ENCODE measurements around the gene OR52J3. TPM values are rescaled to one million over a fixed set of nuclear protein-coding genes. Genes with fewer than 3 reads are reported as not detected.

The OR52J3 gene
- total RNA-seq, 1 experiment from 2014 or later: not detected

DNA sequence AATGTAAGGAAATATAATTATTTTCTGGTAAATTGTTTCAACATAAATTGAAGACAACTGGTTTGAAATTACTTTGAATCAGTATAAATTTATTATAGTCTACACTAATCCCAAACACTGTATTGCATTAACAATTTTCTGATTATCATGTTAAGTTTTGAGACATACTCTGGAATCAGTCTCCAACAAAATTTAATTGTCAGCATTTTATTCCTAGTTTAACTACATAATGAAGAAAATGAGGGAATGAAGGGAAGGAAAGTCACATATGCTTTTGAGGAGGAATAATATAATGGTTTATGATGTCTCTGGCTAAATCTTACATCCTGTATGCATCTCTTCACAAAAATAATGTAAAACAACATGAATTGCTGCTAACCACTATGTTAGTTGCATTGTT, 37.3 kb downstream of the OR52J3 start (continued):
- TF ChIP-seq, protein P1, sequence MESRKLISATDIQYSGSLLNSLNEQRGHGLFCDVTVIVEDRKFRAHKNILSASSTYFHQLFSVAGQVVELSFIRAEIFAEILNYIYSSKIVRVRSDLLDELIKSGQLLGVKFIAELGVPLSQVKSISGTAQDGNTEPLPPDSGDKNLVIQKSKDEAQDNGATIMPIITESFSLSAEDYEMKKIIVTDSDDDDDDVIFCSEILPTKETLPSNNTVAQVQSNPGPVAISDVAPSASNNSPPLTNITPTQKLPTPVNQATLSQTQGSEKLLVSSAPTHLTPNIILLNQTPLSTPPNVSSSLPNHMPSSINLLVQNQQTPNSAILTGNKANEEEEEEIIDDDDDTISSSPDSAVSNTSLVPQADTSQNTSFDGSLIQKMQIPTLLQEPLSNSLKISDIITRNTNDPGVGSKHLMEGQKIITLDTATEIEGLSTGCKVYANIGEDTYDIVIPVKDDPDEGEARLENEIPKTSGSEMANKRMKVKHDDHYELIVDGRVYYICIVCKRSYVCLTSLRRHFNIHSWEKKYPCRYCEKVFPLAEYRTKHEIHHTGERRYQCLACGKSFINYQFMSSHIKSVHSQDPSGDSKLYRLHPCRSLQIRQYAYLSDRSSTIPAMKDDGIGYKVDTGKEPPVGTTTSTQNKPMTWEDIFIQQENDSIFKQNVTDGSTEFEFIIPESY (IDR thresholded peaks at IDR 0.05; ENCODE audit: extremely low read depth, insufficient replicate concordance, low read length): no peak
- TF ChIP-seq, protein P2, sequence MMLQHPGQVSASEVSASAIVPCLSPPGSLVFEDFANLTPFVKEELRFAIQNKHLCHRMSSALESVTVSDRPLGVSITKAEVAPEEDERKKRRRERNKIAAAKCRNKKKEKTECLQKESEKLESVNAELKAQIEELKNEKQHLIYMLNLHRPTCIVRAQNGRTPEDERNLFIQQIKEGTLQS (IDR thresholded peaks at IDR 0.05): no peak
- TF ChIP-seq POLR2A (IDR thresholded peaks at IDR 0.05; ENCODE audit: borderline replicate concordance, extremely low read depth, insufficient read depth, insufficient read length) (no peak), SRF (IDR thresholded peaks at IDR 0.05; ENCODE audit: low read depth) (no peak), ZFX (IDR thresholded peaks at IDR 0.05) (no peak), CEBPB (IDR thresholded peaks at IDR 0.05; ENCODE audit: low read depth) (no peak), EGR1 (IDR thresholded peaks at IDR 0.05; ENCODE audit: low read depth) (no peak), ZNF274 (IDR thresholded peaks at IDR 0.05; ENCODE audit: low read depth, low read length) (no peak), TCF7L2 (IDR thresholded peaks at IDR 0.05; ENCODE audit: borderline replicate concordance, extremely low read depth, insufficient read depth, insufficient read length) (no peak)
- TF ChIP-seq, protein P3, sequence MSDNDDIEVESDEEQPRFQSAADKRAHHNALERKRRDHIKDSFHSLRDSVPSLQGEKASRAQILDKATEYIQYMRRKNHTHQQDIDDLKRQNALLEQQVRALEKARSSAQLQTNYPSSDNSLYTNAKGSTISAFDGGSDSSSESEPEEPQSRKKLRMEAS (IDR thresholded peaks at IDR 0.05): no peak

DNA sequence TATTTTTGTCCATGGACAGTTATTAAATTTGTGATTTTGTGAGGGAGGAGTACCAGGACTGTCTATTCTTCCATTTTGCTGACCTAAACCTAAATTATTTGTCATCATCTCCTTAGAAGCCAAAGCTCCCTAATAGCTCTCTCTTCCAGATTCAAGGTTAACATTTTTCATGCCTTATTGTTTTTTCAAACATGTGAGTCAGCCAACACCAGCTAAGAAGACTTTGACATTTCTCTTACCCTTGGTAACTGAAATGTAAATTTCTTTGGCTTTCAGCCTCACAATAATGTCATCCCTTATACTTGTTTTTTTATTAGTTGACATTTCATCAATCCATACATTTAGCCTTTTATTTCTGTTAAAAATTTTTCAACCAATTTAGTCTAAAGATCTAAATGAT, 42.2 kb downstream of the OR52J3 start:
- no TSS peak for BruUV-seq (replicated peaks)
- no peaks in the 10 kb centered on the region for H3K36me3 ChIP-seq (ENCODE audit: control insufficient read depth in 1 of 2, insufficient read depth in 2 of 2, low read length in 2 of 2)
- no peak overlapping the region for H3K4me2 ChIP-seq (ENCODE audit: low read length)
- DNase-seq (ENCODE audit: low read depth, low spot score): no peak
- H3K4me3 ChIP-seq (replicated peaks in 1 of 2; ENCODE audit: low read depth in 1 of 2, low read length in 2 of 2): no peak overlapping the region
- H2AFZ ChIP-seq (ENCODE audit: low read depth, low read length, poor library complexity, severe bottlenecking): no peak overlapping the region
- ChIA-PET CTCF (no interaction called here), POLR2A (no interaction called here), RAD21 (ENCODE audit: low non-redundant PET in 1 of 2, low total read pairs in 2 of 2, uncharacterized antibody in 2 of 2, unreplicated experiment in 2 of 2) (no interaction called here)
- no peaks in the 10 kb centered on the region for H3K9me3 ChIP-seq (ENCODE audit: control insufficient read depth in 1 of 2, insufficient read depth in 1 of 2, low read depth in 1 of 2, low read length in 2 of 2)
- H3K9ac ChIP-seq (ENCODE audit: low read length): no peak overlapping the region
- H3K27ac ChIP-seq (ENCODE audit: low read depth, low read length): no peak overlapping the region
- no peaks in the 10 kb centered on the region for H3K79me2 ChIP-seq (ENCODE audit: insufficient read depth, low read length)
- H3K9me2 ChIP-seq (ENCODE audit: insufficient read depth): no peaks in the 10 kb centered on the region
- no peaks in the 10 kb centered on the region for H3K4me1 ChIP-seq (ENCODE audit: control insufficient read depth in 1 of 2, insufficient read depth in 2 of 2, low read length in 2 of 2)
- peaks cover 79% of the 10 kb centered on the region for H3K27me3 ChIP-seq (ENCODE audit: insufficient read depth, low read length)
- intact Hi-C loops (cut with micrococcal nuclease): no loop called here
- H4K20me1 ChIP-seq (ENCODE audit: insufficient read depth): no peaks in the 10 kb centered on the region
- ATAC-seq: no peak
- TF ChIP-seq SP1 (IDR thresholded peaks at IDR 0.05; ENCODE audit: low read depth) (no peak), EZH2phosphoT487 (IDR thresholded peaks at IDR 0.05; ENCODE audit: borderline replicate concordance) (no peak), ELF1 (IDR thresholded peaks at IDR 0.05; ENCODE audit: borderline replicate concordance, low read depth) (no peak), EGR1 (IDR thresholded peaks at IDR 0.05; ENCODE audit: low read depth) (no peak), FOSL1 (IDR thresholded peaks at IDR 0.05; ENCODE audit: low read depth) (no peak), SRF (IDR thresholded peaks at IDR 0.05; ENCODE audit: low read depth) (no peak), JUND (IDR thresholded peaks at IDR 0.05) (no peak), CBX3 (IDR thresholded peaks at IDR 0.05; ENCODE audit: low read depth) (no peak), POLR2AphosphoS5 (IDR thresholded peaks at IDR 0.05; ENCODE audit: low read depth, low read length) (no peak), SIN3A (IDR thresholded peaks at IDR 0.05; ENCODE audit: low read depth) (no peak), POLR2A (IDR thresholded peaks at IDR 0.05; ENCODE audit: borderline replicate concordance, extremely low read depth, insufficient read depth, insufficient read length) (no peak), EZH2 (IDR thresholded peaks at IDR 0.05) (no peak), TCF7L2 (IDR thresholded peaks at IDR 0.05; ENCODE audit: borderline replicate concordance, extremely low read depth, insufficient read depth, insufficient read length) (no peak)
- TF ChIP-seq, protein P1 (IDR thresholded peaks at IDR 0.05; ENCODE audit: extremely low read depth, insufficient replicate concordance, low read length): no peak
- TF ChIP-seq, protein P2 (IDR thresholded peaks at IDR 0.05): no peak

All from HCT116 (cell line).